SK-N-SH treated with all-trans-retinoic acid at 6 μM for 48 hours (cell line): ENCODE results near the gene GET4.

Experiments
- ISL1 ChIP-seq: fragments of 250-450 bp; sonication (Bioruptor Pico); IDR thresholded peaks from 2 replicates; pipeline ENCODE4 v2.1.2; 2022; ENCODE audit warnings: mild to moderate bottlenecking, moderate library complexity
- PPARA ChIP-seq: fragments of 250-450 bp; sonication (Bioruptor Pico); IDR thresholded peaks from 2 replicates; pipeline ENCODE4 v1.5.0; 2020; ENCODE audit warnings: mild to moderate bottlenecking, borderline replicate concordance
- RARB ChIP-seq: fragments of 250-450 bp; sonication (Bioruptor Pico); IDR thresholded peaks from 2 replicates; pipeline ENCODE4 v1.8.0; 2021; ENCODE audit warnings: mild to moderate bottlenecking, moderate library complexity
- ZFP3 ChIP-seq: fragments of 250-450 bp; sonication (Bioruptor Pico); IDR thresholded peaks from 2 replicates; pipeline ENCODE4 v1.5.0; 2020; ENCODE audit warnings: mild to moderate bottlenecking, moderate library complexity
- ZFP30 ChIP-seq: fragments of 450-650 bp; formaldehyde crosslinking; IDR thresholded peaks from 2 replicates; pipeline ENCODE4 v1.5.0; 2022; ENCODE audit warnings: mild to moderate bottlenecking, moderate library complexity
- TF ChIP-seq, protein P1 (sequence below): fragments of 250-450 bp; sonication (Bioruptor Pico); IDR thresholded peaks from 2 replicates; pipeline ENCODE4 v1.8.0; 2020; ENCODE audit warnings: mild to moderate bottlenecking, moderate library complexity, borderline replicate concordance
- TF ChIP-seq, protein P2 (sequence below): fragments of 250-450 bp; sonication (Bioruptor Pico); IDR thresholded peaks from 2 replicates; pipeline ENCODE4 v1.8.0; 2021; ENCODE audit warnings: low read depth, mild to moderate bottlenecking, moderate library complexity, borderline replicate concordance
- TF ChIP-seq, protein P3 (sequence below): fragments of 250-450 bp; sonication (Bioruptor Pico); IDR thresholded peaks from 2 replicates; pipeline ENCODE4 v1.5.0; 2020; ENCODE audit warnings: mild to moderate bottlenecking, moderate library complexity
- TF ChIP-seq, protein P4 (sequence below): fragments of 250-450 bp; sonication (Bioruptor Pico); IDR thresholded peaks from 2 replicates; pipeline ENCODE4 v1.5.1; 2020; ENCODE audit warnings: low read depth, mild to moderate bottlenecking, moderate library complexity

DNA sequence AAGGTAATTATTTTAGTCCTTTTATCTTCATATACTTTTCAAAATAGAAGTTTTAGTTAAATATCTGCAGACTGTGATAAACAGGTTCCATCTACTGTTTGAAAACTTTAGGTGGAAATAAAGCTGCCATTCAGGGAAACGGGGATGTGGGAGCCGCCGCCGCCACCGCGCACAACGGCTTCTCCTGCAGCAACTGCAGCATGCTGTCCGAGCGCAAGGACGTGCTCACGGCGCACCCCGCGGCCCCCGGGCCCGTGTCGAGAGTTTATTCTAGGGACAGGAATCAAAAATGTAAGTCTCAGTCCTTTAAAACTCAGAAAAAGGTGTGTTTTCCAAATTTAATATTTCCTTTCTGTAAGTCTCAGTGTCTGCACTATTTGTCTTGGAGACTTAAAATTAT is 33.1 kb upstream of the GET4 start:
- TF ChIP-seq, protein P1, sequence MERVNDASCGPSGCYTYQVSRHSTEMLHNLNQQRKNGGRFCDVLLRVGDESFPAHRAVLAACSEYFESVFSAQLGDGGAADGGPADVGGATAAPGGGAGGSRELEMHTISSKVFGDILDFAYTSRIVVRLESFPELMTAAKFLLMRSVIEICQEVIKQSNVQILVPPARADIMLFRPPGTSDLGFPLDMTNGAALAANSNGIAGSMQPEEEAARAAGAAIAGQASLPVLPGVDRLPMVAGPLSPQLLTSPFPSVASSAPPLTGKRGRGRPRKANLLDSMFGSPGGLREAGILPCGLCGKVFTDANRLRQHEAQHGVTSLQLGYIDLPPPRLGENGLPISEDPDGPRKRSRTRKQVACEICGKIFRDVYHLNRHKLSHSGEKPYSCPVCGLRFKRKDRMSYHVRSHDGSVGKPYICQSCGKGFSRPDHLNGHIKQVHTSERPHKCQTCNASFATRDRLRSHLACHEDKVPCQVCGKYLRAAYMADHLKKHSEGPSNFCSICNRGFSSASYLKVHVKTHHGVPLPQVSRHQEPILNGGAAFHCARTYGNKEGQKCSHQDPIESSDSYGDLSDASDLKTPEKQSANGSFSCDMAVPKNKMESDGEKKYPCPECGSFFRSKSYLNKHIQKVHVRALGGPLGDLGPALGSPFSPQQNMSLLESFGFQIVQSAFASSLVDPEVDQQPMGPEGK (CRISPR knock-in tag), result no peak
- no peak for TF ChIP-seq ISL1 (CRISPR knock-in tag)
- TF ChIP-seq ZFP3 (CRISPR knock-in tag), result no peak
- TF ChIP-seq RARB (CRISPR knock-in tag), result no peak
- TF ChIP-seq, protein P2, sequence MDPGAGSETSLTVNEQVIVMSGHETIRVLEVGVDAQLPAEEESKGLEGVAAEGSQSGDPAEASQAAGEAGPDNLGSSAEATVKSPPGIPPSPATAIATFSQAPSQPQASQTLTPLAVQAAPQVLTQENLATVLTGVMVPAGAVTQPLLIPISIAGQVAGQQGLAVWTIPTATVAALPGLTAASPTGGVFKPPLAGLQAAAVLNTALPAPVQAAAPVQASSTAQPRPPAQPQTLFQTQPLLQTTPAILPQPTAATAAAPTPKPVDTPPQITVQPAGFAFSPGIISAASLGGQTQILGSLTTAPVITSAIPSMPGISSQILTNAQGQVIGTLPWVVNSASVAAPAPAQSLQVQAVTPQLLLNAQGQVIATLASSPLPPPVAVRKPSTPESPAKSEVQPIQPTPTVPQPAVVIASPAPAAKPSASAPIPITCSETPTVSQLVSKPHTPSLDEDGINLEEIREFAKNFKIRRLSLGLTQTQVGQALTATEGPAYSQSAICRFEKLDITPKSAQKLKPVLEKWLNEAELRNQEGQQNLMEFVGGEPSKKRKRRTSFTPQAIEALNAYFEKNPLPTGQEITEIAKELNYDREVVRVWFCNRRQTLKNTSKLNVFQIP (CRISPR knock-in tag), result no peak
- TF ChIP-seq, protein P3, sequence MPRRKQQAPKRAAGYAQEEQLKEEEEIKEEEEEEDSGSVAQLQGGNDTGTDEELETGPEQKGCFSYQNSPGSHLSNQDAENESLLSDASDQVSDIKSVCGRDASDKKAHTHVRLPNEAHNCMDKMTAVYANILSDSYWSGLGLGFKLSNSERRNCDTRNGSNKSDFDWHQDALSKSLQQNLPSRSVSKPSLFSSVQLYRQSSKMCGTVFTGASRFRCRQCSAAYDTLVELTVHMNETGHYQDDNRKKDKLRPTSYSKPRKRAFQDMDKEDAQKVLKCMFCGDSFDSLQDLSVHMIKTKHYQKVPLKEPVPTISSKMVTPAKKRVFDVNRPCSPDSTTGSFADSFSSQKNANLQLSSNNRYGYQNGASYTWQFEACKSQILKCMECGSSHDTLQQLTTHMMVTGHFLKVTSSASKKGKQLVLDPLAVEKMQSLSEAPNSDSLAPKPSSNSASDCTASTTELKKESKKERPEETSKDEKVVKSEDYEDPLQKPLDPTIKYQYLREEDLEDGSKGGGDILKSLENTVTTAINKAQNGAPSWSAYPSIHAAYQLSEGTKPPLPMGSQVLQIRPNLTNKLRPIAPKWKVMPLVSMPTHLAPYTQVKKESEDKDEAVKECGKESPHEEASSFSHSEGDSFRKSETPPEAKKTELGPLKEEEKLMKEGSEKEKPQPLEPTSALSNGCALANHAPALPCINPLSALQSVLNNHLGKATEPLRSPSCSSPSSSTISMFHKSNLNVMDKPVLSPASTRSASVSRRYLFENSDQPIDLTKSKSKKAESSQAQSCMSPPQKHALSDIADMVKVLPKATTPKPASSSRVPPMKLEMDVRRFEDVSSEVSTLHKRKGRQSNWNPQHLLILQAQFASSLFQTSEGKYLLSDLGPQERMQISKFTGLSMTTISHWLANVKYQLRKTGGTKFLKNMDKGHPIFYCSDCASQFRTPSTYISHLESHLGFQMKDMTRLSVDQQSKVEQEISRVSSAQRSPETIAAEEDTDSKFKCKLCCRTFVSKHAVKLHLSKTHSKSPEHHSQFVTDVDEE (CRISPR knock-in tag), result no peak
- no peak for TF ChIP-seq ZFP30 (CRISPR knock-in tag)
- TF ChIP-seq, protein P4, sequence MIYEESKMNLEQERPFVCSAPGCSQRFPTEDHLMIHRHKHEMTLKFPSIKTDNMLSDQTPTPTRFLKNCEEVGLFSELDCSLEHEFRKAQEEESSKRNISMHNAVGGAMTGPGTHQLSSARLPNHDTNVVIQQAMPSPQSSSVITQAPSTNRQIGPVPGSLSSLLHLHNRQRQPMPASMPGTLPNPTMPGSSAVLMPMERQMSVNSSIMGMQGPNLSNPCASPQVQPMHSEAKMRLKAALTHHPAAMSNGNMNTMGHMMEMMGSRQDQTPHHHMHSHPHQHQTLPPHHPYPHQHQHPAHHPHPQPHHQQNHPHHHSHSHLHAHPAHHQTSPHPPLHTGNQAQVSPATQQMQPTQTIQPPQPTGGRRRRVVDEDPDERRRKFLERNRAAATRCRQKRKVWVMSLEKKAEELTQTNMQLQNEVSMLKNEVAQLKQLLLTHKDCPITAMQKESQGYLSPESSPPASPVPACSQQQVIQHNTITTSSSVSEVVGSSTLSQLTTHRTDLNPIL (CRISPR knock-in tag), result no peak
- TF ChIP-seq PPARA (CRISPR knock-in tag), result no peak
